Neural progenitor cell (in vitro differentiated cells): ENCODE measurements around the gene RPS6KA3. TPM values are rescaled to one million over a fixed set of nuclear protein-coding genes. Genes with fewer than 3 reads are reported as not detected.

Source experiments
- small RNA-seq: library from RNA; depleted of rRNA; stranded (forward); fragments of <200 nt; gene quantifications from one replicate; pipeline ENCODE3, GENCODE V24; 2015
- total RNA-seq: library from RNA; depleted of rRNA; stranded (reverse); fragments of >200 nt; gene quantifications from 2 replicates; pipeline ENCODE4 v1.2.3, GENCODE V29; 2015; ENCODE audit warnings: low replicate concordance

RPS6KA3 gene
- total RNA-seq, 1 donor from 2014 or later: 32.2 TPM

Small RNA genes lying within 50 kb of the gene (small RNA-seq; reads per million reads assigned to genes)
- gene RF00493 (11.5 reads per million, percentile 96 among the genes with 10 or more reads in this experiment), gene RF00494 (not detected)

Other genes starting within 250 kb of the RPS6KA3 start
- gene MAP7D2, start 150.0 kb downstream of the RPS6KA3 start, total RNA-seq: 2.0 and 2.6 TPM in 2 replicates
- gene EIF1AX, start 125.1 kb downstream of the RPS6KA3 start, total RNA-seq: 77.6 and 123 TPM in 2 replicates